ENCODE data around the gene KRTAP5-5.
"Not testable (repeated sequence)": the region's sequence is repeated elsewhere in the genome, so short reads cannot be mapped to it uniquely, and the experiment has no call there.

The KRTAP5-5 gene

GRCh38 chr11:1667121-1667850, 37.7 kb downstream of the KRTAP5-5 start:
- Mint-ChIP-seq H3K27ac (no peak overlapping the region), H3K27me3 (peaks cover 48% of the 10 kb centered on the region), H3K4me1 (no peaks in the 10 kb centered on the region), H3K9me3 (no peaks in the 10 kb centered on the region), H3K4me3 (no peak overlapping the region), H3K36me3 (no peaks in the 10 kb centered on the region)
- no peak for DNase-seq
- CTCF ChIA-PET, result no interaction called here

DNA sequence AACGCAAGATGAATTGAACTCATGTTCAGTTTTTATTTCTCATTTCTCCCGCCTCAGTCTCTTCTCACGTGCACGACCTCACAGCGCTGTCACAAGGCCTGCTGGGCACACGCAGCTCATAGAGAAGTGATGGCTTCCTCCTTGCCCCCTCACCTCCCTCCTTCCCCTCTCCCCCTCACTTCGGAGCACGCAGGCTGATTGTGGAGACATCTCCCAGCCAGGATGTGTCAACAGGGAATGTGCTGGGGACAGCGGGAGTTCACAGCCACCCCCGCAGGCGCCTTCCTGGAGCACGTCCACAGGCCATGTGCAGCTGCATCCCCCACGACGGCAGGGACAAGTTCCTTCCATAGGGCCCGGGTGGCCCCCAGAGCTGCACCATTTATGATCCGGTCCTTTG, 38.3 kb downstream of the KRTAP5-5 start:
- CTCF ChIA-PET, result no interaction called here
- Mint-ChIP-seq H3K36me3 (no peaks in the 10 kb centered on the region), H3K27ac (no peak overlapping the region), H3K27me3 (peaks cover 42% of the 10 kb centered on the region), H3K4me1 (no peaks in the 10 kb centered on the region), H3K9me3 (no peaks in the 10 kb centered on the region), H3K4me3 (no peak overlapping the region)
- DNase-seq, result no peak

GRCh38 chr11:1668911-1669473, 39.4 kb downstream of the KRTAP5-5 start:
- Mint-ChIP-seq H3K27ac (no peak overlapping the region), H3K36me3 (no peaks in the 10 kb centered on the region), H3K4me1 (no peaks in the 10 kb centered on the region), H3K4me3 (no peak overlapping the region), H3K9me3 (no peaks in the 10 kb centered on the region), H3K27me3 (peaks cover 42% of the 10 kb centered on the region)
- no peak for DNase-seq
- CTCF ChIA-PET, result no interaction called here

DNA sequence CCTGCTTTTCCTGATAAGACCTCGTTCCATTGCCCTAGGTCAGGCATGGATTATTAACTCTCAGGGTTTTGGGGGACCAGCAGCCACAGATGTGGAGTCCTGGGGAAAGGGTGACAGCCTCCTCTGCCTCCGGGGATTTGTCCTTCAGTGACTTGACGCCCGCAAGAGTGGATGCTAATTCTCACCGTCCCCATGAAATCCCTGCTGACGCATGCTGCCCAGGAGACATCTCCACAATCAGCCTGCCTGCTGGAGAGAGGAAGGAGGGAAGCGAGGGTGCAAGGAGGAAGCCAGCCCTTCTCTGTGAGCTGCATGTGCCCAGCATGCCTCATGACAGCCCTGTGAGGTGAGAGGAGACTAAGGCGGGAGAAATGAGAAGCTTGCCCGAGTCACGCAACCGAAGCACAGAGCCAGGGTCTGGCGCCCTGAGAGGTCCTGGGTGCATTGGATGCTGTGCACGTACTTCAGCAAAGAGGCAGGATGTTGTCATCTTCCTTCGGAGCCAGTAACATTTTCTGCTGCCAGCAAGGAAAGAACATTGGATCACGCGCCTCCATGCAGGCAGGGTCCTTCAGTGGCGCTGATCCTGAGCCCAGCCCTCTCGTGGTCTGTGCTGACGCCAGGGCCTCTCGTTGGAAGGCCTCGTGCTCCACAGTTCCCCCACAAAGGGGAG, 40.1 kb downstream of the KRTAP5-5 start:
- Mint-ChIP-seq H3K27me3 (peaks cover 49% of the 10 kb centered on the region), H3K27ac (no peak overlapping the region), H3K36me3 (no peaks in the 10 kb centered on the region), H3K4me3 (no peak overlapping the region), H3K9me3 (no peaks in the 10 kb centered on the region), H3K4me1 (no peaks in the 10 kb centered on the region)
- DNase-seq, result no peak
- CTCF ChIA-PET, result interaction anchor here (1.1 kb wide), 1 partner anchor 17 kb away, joined by 5 read pairs; no protein-coding TSS in a partner anchor

GRCh38 chr11:1670457-1670856, 40.9 kb downstream of the KRTAP5-5 start:
- not testable (repeated sequence) for H3K9me3 Mint-ChIP-seq, H3K36me3 Mint-ChIP-seq, DNase-seq, H3K27ac Mint-ChIP-seq, H3K4me1 Mint-ChIP-seq, H3K4me3 Mint-ChIP-seq
- CTCF ChIA-PET, result interaction anchor here (1.1 kb wide), 1 partner anchor 18 kb away, joined by 5 read pairs; no protein-coding TSS in a partner anchor
- H3K27me3 Mint-ChIP-seq, result peaks cover 49% of the 10 kb centered on the region

DNA sequence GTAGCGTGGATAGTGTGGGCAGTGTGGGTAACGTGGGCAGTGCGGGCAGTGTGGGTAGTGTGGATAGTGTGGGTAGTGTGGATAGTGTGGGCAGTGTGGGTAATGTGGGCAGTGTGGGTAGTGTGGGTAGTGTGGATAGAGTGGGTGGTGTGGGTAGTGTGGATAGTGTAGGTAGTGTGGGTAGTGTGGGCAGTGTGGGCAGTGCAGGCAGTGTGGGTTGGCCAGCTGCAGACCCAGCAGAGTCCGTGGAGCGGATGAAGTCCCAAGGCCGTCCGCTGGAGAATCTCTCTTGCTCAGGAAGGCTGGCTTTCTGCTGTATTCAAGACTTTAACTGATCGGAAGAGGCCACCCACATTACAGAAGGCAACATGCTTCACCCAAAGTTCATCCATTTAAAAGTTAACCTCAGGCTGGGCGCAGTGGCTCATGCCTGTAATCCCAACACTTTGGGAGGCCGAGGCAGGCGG, 41.4 kb downstream of the KRTAP5-5 start:
- Mint-ChIP-seq H3K4me3 (no peak overlapping the region), H3K9me3 (no peaks in the 10 kb centered on the region), H3K27me3 (peaks cover 52% of the 10 kb centered on the region), H3K36me3 (no peaks in the 10 kb centered on the region), H3K4me1 (no peaks in the 10 kb centered on the region), H3K27ac (no peak overlapping the region)
- no peak for DNase-seq
- CTCF ChIA-PET, result no interaction called here

DNA sequence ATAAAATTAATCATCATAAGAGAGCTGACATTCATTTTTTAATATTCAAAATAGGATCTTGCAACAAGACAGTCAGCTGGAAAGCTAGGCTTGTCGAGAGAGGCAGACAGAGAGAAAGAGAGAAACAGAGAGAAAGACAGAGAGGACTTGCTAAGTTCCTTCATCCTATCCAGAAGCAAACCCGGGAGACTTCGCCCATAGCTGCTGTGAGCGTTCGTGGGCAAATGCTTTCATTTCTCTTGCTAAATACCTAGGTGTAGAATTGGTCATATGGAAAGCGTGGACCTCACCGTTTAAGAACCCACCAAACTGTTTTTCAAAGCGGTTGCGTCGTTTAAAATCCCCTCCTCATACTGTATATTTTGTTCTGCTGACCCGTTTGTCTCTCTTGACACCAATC, 42.1 kb downstream of the KRTAP5-5 start:
- no peaks in the 10 kb centered on the region for H3K36me3 Mint-ChIP-seq
- DNase-seq, result no peak
- CTCF ChIA-PET, result no interaction called here
- H3K9me3 Mint-ChIP-seq, result no peaks in the 10 kb centered on the region
- no peak overlapping the region for H3K4me3 Mint-ChIP-seq
- no peaks in the 10 kb centered on the region for H3K4me1 Mint-ChIP-seq
- H3K27me3 Mint-ChIP-seq, result peaks cover 55% of the 10 kb centered on the region
- H3K27ac Mint-ChIP-seq, result no peak overlapping the region

DNA sequence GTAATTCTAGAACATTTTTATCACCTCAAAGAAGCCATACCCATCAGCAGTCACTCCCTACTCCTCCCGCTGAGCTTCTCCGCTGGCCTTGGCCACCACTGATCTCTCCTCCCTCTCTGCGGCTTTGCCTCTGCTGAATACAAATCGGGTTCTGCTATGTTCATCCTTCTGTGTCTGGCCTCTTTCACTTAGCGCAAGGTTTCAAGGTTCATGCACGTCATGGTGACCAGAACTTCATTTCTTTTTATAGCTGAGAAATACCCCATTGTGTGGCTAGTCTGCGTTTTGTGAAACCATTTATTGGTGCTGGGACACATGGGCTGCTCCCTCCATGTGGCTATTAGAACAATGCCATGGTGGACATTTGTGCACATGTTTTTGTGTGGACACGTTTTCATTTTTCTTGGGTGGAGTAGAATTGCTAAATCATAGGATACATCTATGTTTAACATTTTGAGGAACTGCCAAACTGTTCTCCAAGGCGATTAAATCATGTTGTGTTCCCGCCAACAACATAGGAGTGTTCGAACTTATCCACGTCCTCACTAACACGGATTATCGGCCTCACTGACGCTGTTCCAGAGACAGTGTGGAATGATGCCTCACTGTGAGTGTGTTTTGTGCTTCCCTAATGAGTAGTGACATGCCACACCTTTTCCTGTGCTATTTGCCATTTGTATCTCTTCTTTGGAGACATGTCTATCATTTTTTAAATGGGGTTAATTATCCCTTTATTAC, 43.2 kb downstream of the KRTAP5-5 start:
- CTCF ChIA-PET, result no interaction called here
- H3K27me3 Mint-ChIP-seq, result peaks cover 55% of the 10 kb centered on the region
- no peaks in the 10 kb centered on the region for H3K9me3 Mint-ChIP-seq
- H3K36me3 Mint-ChIP-seq, result no peaks in the 10 kb centered on the region
- H3K27ac Mint-ChIP-seq, result no peak overlapping the region
- no peaks in the 10 kb centered on the region for H3K4me1 Mint-ChIP-seq
- DNase-seq, result no peak
- no peak overlapping the region for H3K4me3 Mint-ChIP-seq

GRCh38 chr11:1673446-1674172, 44.0 kb downstream of the KRTAP5-5 start:
- Mint-ChIP-seq H3K27me3 (peaks cover 53% of the 10 kb centered on the region), H3K4me1 (no peaks in the 10 kb centered on the region), H3K27ac (no peak overlapping the region), H3K36me3 (no peaks in the 10 kb centered on the region), H3K9me3 (no peaks in the 10 kb centered on the region), H3K4me3 (no peak overlapping the region)
- CTCF ChIA-PET, result no interaction called here
- no peak for DNase-seq

DNA sequence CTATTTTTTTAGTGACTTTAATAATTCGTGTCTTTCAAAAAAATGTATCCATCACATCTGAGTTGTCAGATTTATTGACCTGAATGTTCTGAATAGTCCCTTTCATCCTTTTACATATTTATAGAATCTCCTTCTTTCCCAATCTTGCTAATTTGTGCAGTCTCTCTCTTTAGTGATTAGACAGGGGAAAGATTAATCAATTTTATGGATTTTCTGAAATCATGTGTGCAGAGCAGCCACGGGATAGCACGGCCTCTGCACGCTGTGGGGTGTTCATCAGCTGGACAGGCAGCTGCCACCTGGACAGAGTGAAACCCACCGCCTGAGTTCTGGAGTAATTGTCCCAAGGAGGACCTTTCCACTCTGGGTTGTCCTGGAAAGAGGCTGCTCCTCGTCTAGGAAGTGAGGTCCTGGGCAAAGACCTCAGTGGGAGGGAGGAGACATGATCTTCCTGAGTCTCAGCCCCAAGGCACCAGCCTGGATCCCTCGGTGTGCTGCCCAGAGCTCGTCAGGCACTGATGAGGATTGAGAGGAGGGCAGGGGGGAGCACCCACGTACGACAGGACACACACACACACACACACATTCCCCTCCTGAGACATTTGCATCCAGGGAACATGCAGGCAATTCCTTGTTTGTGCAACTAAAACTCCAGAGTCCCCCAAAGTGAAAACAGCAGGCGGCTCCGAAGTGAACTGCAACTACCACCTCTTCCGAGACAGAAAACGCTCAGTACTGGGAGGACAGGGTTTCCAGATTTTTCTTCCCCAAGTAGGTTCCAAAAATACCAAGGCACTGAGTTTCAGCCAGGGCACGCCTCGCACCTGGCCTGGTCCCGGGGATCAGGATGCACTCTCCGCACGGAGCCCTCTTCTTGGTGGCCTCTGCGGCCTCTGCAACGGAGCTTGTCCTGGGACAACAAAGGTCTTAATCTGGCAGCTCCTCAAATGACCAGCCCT, 44.9 kb downstream of the KRTAP5-5 start:
- H3K9me3 Mint-ChIP-seq, result no peaks in the 10 kb centered on the region
- DNase-seq, result no peak
- no peaks in the 10 kb centered on the region for H3K36me3 Mint-ChIP-seq
- H3K27me3 Mint-ChIP-seq, result peaks cover 45% of the 10 kb centered on the region
- no peak overlapping the region for H3K27ac Mint-ChIP-seq
- CTCF ChIA-PET, result no interaction called here
- no peak overlapping the region for H3K4me3 Mint-ChIP-seq
- no peaks in the 10 kb centered on the region for H3K4me1 Mint-ChIP-seq

GRCh38 chr11:1675536-1676228, 46.1 kb downstream of the KRTAP5-5 start:
- CTCF ChIA-PET, result no interaction called here

GRCh38 chr11:1676229-1676740, 46.7 kb downstream of the KRTAP5-5 start:
- H3K27ac Mint-ChIP-seq, result no peak overlapping the region
- no peaks in the 10 kb centered on the region for H3K9me3 Mint-ChIP-seq
- DNase-seq, result no peak
- CTCF ChIA-PET, result no interaction called here
- no peaks in the 10 kb centered on the region for H3K36me3 Mint-ChIP-seq
- H3K27me3 Mint-ChIP-seq, result peaks cover 31% of the 10 kb centered on the region
- no peaks in the 10 kb centered on the region for H3K4me1 Mint-ChIP-seq
- no peak overlapping the region for H3K4me3 Mint-ChIP-seq

More at GRCh38 chr11:1675536-1676228, 46.1 kb downstream of the KRTAP5-5 start:
- Mint-ChIP-seq H3K4me3 (no peak overlapping the region), H3K9me3 (no peaks in the 10 kb centered on the region), H3K27ac (no peak overlapping the region), H3K4me1 (no peaks in the 10 kb centered on the region), H3K27me3 (peaks cover 35% of the 10 kb centered on the region), H3K36me3 (no peaks in the 10 kb centered on the region)
- no peak for DNase-seq
